H9 (cell line): ENCODE results near the gene GUCA1C. TPM values are rescaled to one million over a fixed set of nuclear protein-coding genes. Genes with fewer than 3 reads are reported as not detected.

Source experiments
- DNase-seq: peaks from one replicate; pipeline ENCODE4 v3.0.0-alpha.2; 2017
- H2AFZ ChIP-seq: one replicate; pipeline ENCODE4 v1.6.1; 2013; ENCODE audit warnings: mild to moderate bottlenecking, low read length, control low read depth, moderate library complexity
- H2AK5ac ChIP-seq: 2 replicates; pipeline ENCODE4 v1.6.1; 2013; ENCODE audit warnings: low read length, control low read depth, mixed read lengths; ENCODE audit not compliant: insufficient read length
- H2BK120ac ChIP-seq: one replicate; pipeline ENCODE4 v1.6.1; 2013; ENCODE audit warnings: low read depth, mild to moderate bottlenecking, low read length, control low read depth, inconsistent platforms; ENCODE audit not compliant: poor library complexity, severe bottlenecking
- H2BK12ac ChIP-seq: 2 replicates; pipeline ENCODE4 v1.6.1; 2013; ENCODE audit warnings: low read length, control low read depth, mixed read lengths, low read depth; ENCODE audit not compliant: insufficient read length
- H2BK15ac ChIP-seq: 2 replicates; pipeline ENCODE4 v1.6.1; 2013; ENCODE audit warnings: low read depth, low read length, control low read depth
- H2BK20ac ChIP-seq: one replicate; pipeline ENCODE4 v1.6.1; 2013; ENCODE audit warnings: low read depth, mild to moderate bottlenecking, low read length, control low read depth, inconsistent platforms; ENCODE audit not compliant: poor library complexity, severe bottlenecking
- H2BK5ac ChIP-seq: 2 replicates; pipeline ENCODE4 v1.6.1; 2013; ENCODE audit warnings: low read length, control low read depth, mixed read lengths; ENCODE audit not compliant: insufficient read length
- H3K14ac ChIP-seq: 2 replicates; pipeline ENCODE4 v1.6.1; 2013; ENCODE audit warnings: low read length, control low read depth; ENCODE audit not compliant: insufficient read depth
- H3K18ac ChIP-seq: 2 replicates; pipeline ENCODE4 v1.6.1; 2013; ENCODE audit warnings: low read depth, mild to moderate bottlenecking, mixed read lengths, low read length, control low read depth; ENCODE audit not compliant: insufficient read length
- H3K23ac ChIP-seq: 2 replicates; pipeline ENCODE4 v1.6.1; 2013; ENCODE audit warnings: low read length, control low read depth, mixed read lengths, low read depth; ENCODE audit not compliant: insufficient read length
- H3K23me2 ChIP-seq: 2 replicates; pipeline ENCODE4 v1.6.1; 2013; ENCODE audit warnings: low read depth, mild to moderate bottlenecking, mixed read lengths, low read length, control low read depth; ENCODE audit not compliant: insufficient read length, poor library complexity, severe bottlenecking
- H3K27ac ChIP-seq: 2 replicates; pipeline ENCODE4 v1.5.1; 2013; ENCODE audit warnings: low read length, control low read depth, mixed read lengths, low read depth; ENCODE audit not compliant: insufficient read length
- H3K27me3 ChIP-seq: 2 replicates; pipeline ENCODE4 v1.6.1; 2013; ENCODE audit warnings: low read length, control low read depth, inconsistent platforms; ENCODE audit not compliant: insufficient read depth
- H3K4ac ChIP-seq: 2 replicates; pipeline ENCODE4 v1.6.1; 2013; ENCODE audit warnings: low read depth, mild to moderate bottlenecking, control low read depth, inconsistent platforms, low read length, moderate library complexity
- H3K4me1 ChIP-seq: 2 replicates; pipeline ENCODE4 v1.6.1; 2013; ENCODE audit warnings: low read length, control low read depth, inconsistent platforms; ENCODE audit not compliant: insufficient read depth
- H3K4me2 ChIP-seq: 2 replicates; pipeline ENCODE4 v1.6.1; 2013; ENCODE audit warnings: low read length, control low read depth, mixed read lengths; ENCODE audit not compliant: insufficient read length, insufficient read depth
- H3K56ac ChIP-seq: 2 replicates; pipeline ENCODE4 v1.6.1; 2013; ENCODE audit warnings: low read depth, mild to moderate bottlenecking, mixed read lengths, low read length, control low read depth; ENCODE audit not compliant: insufficient read length
- H3K79me1 ChIP-seq: 2 replicates; pipeline ENCODE4 v1.6.1; 2013; ENCODE audit warnings: low read depth, mild to moderate bottlenecking, moderate library complexity, low read length, control low read depth, inconsistent platforms; ENCODE audit not compliant: insufficient read depth, poor library complexity, severe bottlenecking
- H3K79me2 ChIP-seq: 2 replicates; pipeline ENCODE4 v1.6.1; 2013; ENCODE audit warnings: low read length, control low read depth, inconsistent platforms; ENCODE audit not compliant: insufficient read depth
- H3K9ac ChIP-seq: 2 replicates; pipeline ENCODE4 v1.6.1; 2013; ENCODE audit warnings: low read length, control low read depth, mixed read lengths; ENCODE audit not compliant: insufficient read length; ENCODE audit errors: extremely low read depth
- H3K9me3 ChIP-seq: one replicate; pipeline ENCODE4 v1.6.1; 2013; ENCODE audit warnings: low read depth, low read length, inconsistent platforms; ENCODE audit not compliant: control insufficient read depth
- H3T11ph ChIP-seq: one replicate; pipeline ENCODE4 v1.6.1; 2013; ENCODE audit warnings: mild to moderate bottlenecking, low read length, control low read depth, inconsistent platforms
- H4K20me1 ChIP-seq: one replicate; pipeline ENCODE4 v1.6.1; 2013; ENCODE audit not compliant: control insufficient read depth, insufficient read length, insufficient read depth
- H4K5ac ChIP-seq: 2 replicates; pipeline ENCODE4 v1.6.1; 2013; ENCODE audit warnings: low read depth, mild to moderate bottlenecking, mixed read lengths, low read length, control low read depth; ENCODE audit not compliant: insufficient read length
- H4K8ac ChIP-seq: replicated peaks from 2 replicates; pipeline ENCODE4 v1.6.1; 2013; ENCODE audit warnings: low read length, control low read depth, mixed read lengths, low read depth; ENCODE audit not compliant: insufficient read length
- H4K91ac ChIP-seq: 2 replicates; pipeline ENCODE4 v1.6.1; 2013; ENCODE audit warnings: low read depth, mild to moderate bottlenecking, moderate library complexity, mixed read lengths, low read length, control low read depth; ENCODE audit not compliant: insufficient read length
- H3K27ac Mint-ChIP-seq, 3 experiments: 2 replicates in 2 of 3; 3 replicates in 1 of 3; pipeline ENCODE4 v1.8.0; 2020 to 2021; ENCODE audit warnings: mixed read lengths in 3 of 3, mild to moderate bottlenecking in 1 of 3, moderate library complexity in 1 of 3
- H3K27me3 Mint-ChIP-seq: 2 replicates; pipeline ENCODE4 v1.8.0; 2021; ENCODE audit warnings: low read depth, mild to moderate bottlenecking, moderate library complexity, mixed read lengths
- H3K36me3 Mint-ChIP-seq, 3 experiments: 2 replicates in 2 of 3; 3 replicates in 1 of 3; pipeline ENCODE4 v1.8.0; 2020 to 2021; ENCODE audit warnings: low read depth in 3 of 3, mixed read lengths in 3 of 3; ENCODE audit not compliant: insufficient read depth in 1 of 3
- H3K4me1 Mint-ChIP-seq, 2 experiments: 2 replicates each; pipeline ENCODE4 v1.8.0; 2020; ENCODE audit warnings: mixed read lengths in 2 of 2
- H3K4me3 Mint-ChIP-seq, 2 experiments: 2 replicates in 1 of 2; 3 replicates in 1 of 2; pipeline ENCODE4 v1.8.0; 2020 to 2021; ENCODE audit warnings: mild to moderate bottlenecking in 2 of 2, mixed read lengths in 2 of 2, moderate library complexity in 1 of 2
- H3K9me3 Mint-ChIP-seq, 2 experiments: 2 replicates in 1 of 2; 3 replicates in 1 of 2; pipeline ENCODE4 v1.8.0; 2020; ENCODE audit warnings: mild to moderate bottlenecking in 2 of 2, mixed read lengths in 2 of 2, moderate library complexity in 1 of 2
- CTCF ChIP-seq: fragments of 200-600 bp; sonication (generic); conservative IDR thresholded peaks from 3 replicates; pipeline ENCODE4 v1.8.0; 2021; ENCODE audit warnings: antibody characterized with exemption, mild to moderate bottlenecking
- WGBS: extraction: QIAGEN DNeasy Blood & Tissue Kit; methylation state at CpG from one replicate; pipeline ENCODE4 v1.1.7; 2013; ENCODE audit warnings: missing lambda C conversion rate, low lambda C conversion rate, mixed read lengths; ENCODE audit not compliant: insufficient read length; ENCODE audit errors: extremely low coverage; 5-methylcytosine and 5-hydroxymethylcytosine counted together
- total RNA-seq: library from RNA; stranded (reverse); gene quantifications from 2 replicates; pipeline ENCODE4 v1.2.1, GENCODE V29; 2021

Gene GUCA1C
- total RNA-seq, 1 experiment from 2014 or later = not detected

- Histone ChIP-seq H4K20me1 (no peaks in the 10 kb centered on the region), H3K27me3 (no peaks in the 10 kb centered on the region), H3K4me1 (peaks cover 6% of the 10 kb centered on the region; the same call in 1 of the 2 replicates), H2BK120ac (no peak overlapping the region), H4K8ac (no peak overlapping the region), H3K14ac (no peak overlapping the region), H3K23me2 (no peaks in the 10 kb centered on the region), H2BK12ac (no peak overlapping the region), H2BK5ac (no peak overlapping the region), H3K18ac (no peak overlapping the region), H3K56ac (no peak overlapping the region), H3K23ac (no peak overlapping the region), H2BK20ac (no peak overlapping the region), H3T11ph (no peak overlapping the region), H3K9ac (no peak overlapping the region), H3K27ac (no peak overlapping the region), H2AFZ (peak overlapping the region; percentile 48), H3K9me3 (no peaks in the 10 kb centered on the region), H4K91ac (no peak overlapping the region), H4K5ac (no peak overlapping the region), H3K4ac (no peak overlapping the region), H3K79me1 (no peaks in the 10 kb centered on the region), H3K79me2 (no peaks in the 10 kb centered on the region), H3K4me2 (no peak overlapping the region), H2AK5ac (no peak overlapping the region), H2BK15ac (no peak overlapping the region)
- no CpG with 5 or more reads among the region's 1 CpG for WGBS
- H3K27ac Mint-ChIP-seq = peak overlapping the region in 1 of 3 experiments; percentile 62; a peak in 2 of 7 replicates
- no peak for TF ChIP-seq CTCF
- H3K9me3 Mint-ChIP-seq = peaks cover 7 to 9% of the 10 kb centered on the region in 2 experiments
- DNase-seq = no peak
- no peak overlapping the region for H3K4me3 Mint-ChIP-seq
- peaks cover 29 to 42% of the 10 kb centered on the region in 2 experiments for H3K4me1 Mint-ChIP-seq
- H3K36me3 Mint-ChIP-seq = peaks cover 0 to 14% (median 4%) of the 10 kb centered on the region in 3 experiments; a peak in 3 of 7 replicates
- H3K27me3 Mint-ChIP-seq = no peaks in the 10 kb centered on the region
Observed at GRCh38 chr3:108861401-108861800, 92.3 kb downstream of the GUCA1C start.

Other genes starting within 250 kb of the GUCA1C start
- gene RETNLB, start 196.5 kb downstream of the GUCA1C start, total RNA-seq = not detected in 2 replicates
- gene TRAT1, start 131.1 kb downstream of the GUCA1C start, total RNA-seq = not detected in 2 replicates
- not detected in 2 replicates for gene MORC1, start 164.3 kb upstream of the GUCA1C start, total RNA-seq
- gene C3orf85, start 182.8 kb upstream of the GUCA1C start, total RNA-seq = not detected in 2 replicates